ENCODE measurements around the gene NKAPL. TPM values are rescaled to one million over a fixed set of nuclear protein-coding genes. Genes with fewer than 3 reads are reported as not detected.

The NKAPL gene
- total and polyA plus RNA-seq, 2 donors (not counting 3 experiments of a cell fraction or from before 2014, with no cell fraction given), result 0.72 to 1.1 TPM

DNA sequence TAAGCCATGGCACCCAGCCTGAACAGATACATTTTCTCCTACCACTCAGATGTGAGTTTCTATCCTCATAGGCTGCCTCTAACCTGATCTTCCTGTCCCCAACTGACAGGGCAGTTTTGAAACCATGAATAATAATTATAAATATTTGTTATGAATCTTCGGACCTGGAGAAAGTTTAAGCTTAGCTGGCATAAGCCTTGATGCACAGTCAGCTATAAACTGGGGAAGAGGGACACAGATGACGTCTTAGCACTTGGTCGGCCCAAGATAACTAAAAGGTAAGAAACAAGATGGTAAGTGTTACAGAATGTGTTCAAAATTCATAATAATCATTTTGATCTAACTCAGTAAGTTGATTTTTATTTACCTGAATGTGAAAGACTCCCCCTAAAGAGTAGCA, 15.2 kb upstream of the NKAPL start:
- intact Hi-C loops (cut with micrococcal nuclease), result no loop called here
- DNase-seq (ENCODE audit: low read depth, low spot score), result no peak
- H3K27me3 ChIP-seq (ENCODE audit: control insufficient read depth in 2 of 2, insufficient read depth in 2 of 2, low read length in 2 of 2), result no peaks in the 10 kb centered on the region
- no peak for TF ChIP-seq POLR2AphosphoS5 (IDR thresholded peaks at IDR 0.05; ENCODE audit: insufficient read depth, low read depth, low read length)
- no peak for TF ChIP-seq MYC (IDR thresholded peaks at IDR 0.05; ENCODE audit: low read depth, low read length)
- POLR2A ChIA-PET, result no interaction called here
- H3K9ac ChIP-seq (replicated peaks; ENCODE audit: extremely low read depth, insufficient read depth, low read length), result no peak overlapping the region
- FAIRE-seq, result no peak
- no peaks in the 10 kb centered on the region for H3K9me3 ChIP-seq (replicated peaks; ENCODE audit: control insufficient read depth, insufficient read depth, low read length)
- BruUV-seq (replicated peaks), result no TSS peak
- dilution Hi-C loops (cut with MboI; ENCODE audit: extremely low pct_ligation_motif_present, low sequenced_read_pairs), result no loop called here
- CTCF ChIA-PET, result no interaction called here
- H2AFZ ChIP-seq (ENCODE audit: low read depth, low read length), result no peak overlapping the region
- no peaks in the 10 kb centered on the region for H3K9me1 ChIP-seq (replicated peaks; ENCODE audit: control insufficient read depth, extremely low read depth, insufficient read depth, low read length)
- H3K36me3 ChIP-seq (ENCODE audit: control insufficient read depth in 2 of 2, extremely low read depth in 1 of 2, insufficient read depth in 2 of 2, low read length in 2 of 2), result peaks cover 0 to 10% of the 10 kb centered on the region in 2 experiments
- no peaks in the 10 kb centered on the region for H3K4me1 ChIP-seq (ENCODE audit: control insufficient read depth, extremely low read depth, insufficient read depth, low read length)
- no peak overlapping the region for H3K4me3 ChIP-seq (replicated peaks in 1 of 3; ENCODE audit: insufficient read depth in 1 of 3, low read depth in 1 of 3, low read length in 3 of 3)
- no peak overlapping the region for H3K4me2 ChIP-seq (ENCODE audit: insufficient read depth, low read length)
- H3K27ac ChIP-seq (ENCODE audit: insufficient read depth, low read depth, low read length), result no peak overlapping the region
- no peaks in the 10 kb centered on the region for H4K20me1 ChIP-seq (replicated peaks; ENCODE audit: control insufficient read depth, extremely low read depth, insufficient read depth, low read length)
- H3K79me2 ChIP-seq (ENCODE audit: control insufficient read depth, insufficient read depth, low read length), result no peaks in the 10 kb centered on the region

DNA sequence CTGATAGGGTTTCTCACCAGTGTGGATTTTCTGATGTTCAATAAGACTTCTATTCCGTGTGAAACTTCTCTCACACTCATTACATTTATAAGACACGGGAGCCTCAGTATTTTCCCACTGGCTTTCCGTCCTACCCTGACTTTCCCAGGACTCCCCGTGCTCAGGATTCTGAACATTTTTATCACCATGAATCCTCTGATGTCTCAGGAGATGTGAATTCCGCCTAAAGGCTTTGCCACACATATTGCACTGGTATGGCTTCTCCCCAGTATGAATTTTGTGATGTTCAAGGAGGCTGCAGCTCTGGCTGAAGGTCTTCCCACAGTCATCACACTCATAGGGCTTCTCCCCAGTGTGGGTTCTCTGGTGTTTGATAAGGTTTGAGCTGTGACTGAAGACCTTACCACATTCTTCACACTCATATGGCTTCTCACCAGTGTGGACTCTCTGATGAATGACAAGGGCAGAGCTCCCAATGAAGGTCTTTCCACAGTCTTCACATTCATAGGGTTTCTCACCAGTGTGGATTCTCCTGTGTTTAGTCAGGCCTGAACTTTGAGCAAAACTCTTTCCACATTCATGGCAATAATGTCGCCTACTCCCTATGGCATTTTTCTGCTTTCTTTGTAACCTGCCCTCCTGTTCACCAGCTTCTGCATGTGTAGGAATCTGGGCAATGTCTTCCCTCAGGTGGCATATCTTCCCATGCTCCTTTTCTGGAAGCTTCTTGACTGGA, 13.7 kb upstream of the NKAPL start:
- Histone ChIP-seq H3K4me2 (ENCODE audit: insufficient read depth, low read length) (no peak overlapping the region), H3K36me3 (ENCODE audit: control insufficient read depth in 2 of 2, extremely low read depth in 1 of 2, insufficient read depth in 2 of 2, low read length in 2 of 2) (peaks cover 0 to 10% of the 10 kb centered on the region in 2 experiments), H3K4me1 (ENCODE audit: control insufficient read depth, extremely low read depth, insufficient read depth, low read length) (no peaks in the 10 kb centered on the region), H2AFZ (ENCODE audit: low read depth, low read length) (no peak overlapping the region), H3K27ac (ENCODE audit: insufficient read depth, low read depth, low read length) (no peak overlapping the region), H3K9me1 (replicated peaks; ENCODE audit: control insufficient read depth, extremely low read depth, insufficient read depth, low read length) (no peaks in the 10 kb centered on the region), H3K4me3 (replicated peaks in 1 of 3; ENCODE audit: insufficient read depth in 1 of 3, low read depth in 1 of 3, low read length in 3 of 3) (no peak overlapping the region), H3K79me2 (ENCODE audit: control insufficient read depth, insufficient read depth, low read length) (no peaks in the 10 kb centered on the region), H3K9me3 (replicated peaks; ENCODE audit: control insufficient read depth, insufficient read depth, low read length) (no peaks in the 10 kb centered on the region), H3K9ac (replicated peaks; ENCODE audit: extremely low read depth, insufficient read depth, low read length) (no peak overlapping the region), H3K27me3 (ENCODE audit: control insufficient read depth in 2 of 2, insufficient read depth in 2 of 2, low read length in 2 of 2) (no peaks in the 10 kb centered on the region), H4K20me1 (replicated peaks; ENCODE audit: control insufficient read depth, extremely low read depth, insufficient read depth, low read length) (no peaks in the 10 kb centered on the region)
- ChIA-PET CTCF (interaction anchor here (0.9 kb wide), 1 partner anchor 111 kb away, joined by 3 read pairs; no protein-coding TSS in a partner anchor), POLR2A (no interaction called here)
- TF ChIP-seq POLR2AphosphoS5 (IDR thresholded peaks at IDR 0.05; ENCODE audit: insufficient read depth, low read depth, low read length) (no peak), GATA2 (IDR thresholded peaks at IDR 0.05; ENCODE audit: insufficient read depth, insufficient read length, low read depth, low read length) (no peak), POLR2A (IDR thresholded peaks at IDR 0.05; ENCODE audit: low read depth, low read length) (no peak), EZH2 (IDR thresholded peaks at IDR 0.05; ENCODE audit: borderline replicate concordance, low read depth, low read length, severe bottlenecking) (no peak), JUN (IDR thresholded peaks at IDR 0.05; ENCODE audit: borderline replicate concordance, insufficient read depth, insufficient read length, low read depth) (no peak), FOS (IDR thresholded peaks at IDR 0.05; ENCODE audit: borderline replicate concordance, insufficient read depth, low read length) (no peak), MYC (IDR thresholded peaks at IDR 0.05; ENCODE audit: low read depth, low read length) (no peak)
- TF ChIP-seq, protein P1, sequence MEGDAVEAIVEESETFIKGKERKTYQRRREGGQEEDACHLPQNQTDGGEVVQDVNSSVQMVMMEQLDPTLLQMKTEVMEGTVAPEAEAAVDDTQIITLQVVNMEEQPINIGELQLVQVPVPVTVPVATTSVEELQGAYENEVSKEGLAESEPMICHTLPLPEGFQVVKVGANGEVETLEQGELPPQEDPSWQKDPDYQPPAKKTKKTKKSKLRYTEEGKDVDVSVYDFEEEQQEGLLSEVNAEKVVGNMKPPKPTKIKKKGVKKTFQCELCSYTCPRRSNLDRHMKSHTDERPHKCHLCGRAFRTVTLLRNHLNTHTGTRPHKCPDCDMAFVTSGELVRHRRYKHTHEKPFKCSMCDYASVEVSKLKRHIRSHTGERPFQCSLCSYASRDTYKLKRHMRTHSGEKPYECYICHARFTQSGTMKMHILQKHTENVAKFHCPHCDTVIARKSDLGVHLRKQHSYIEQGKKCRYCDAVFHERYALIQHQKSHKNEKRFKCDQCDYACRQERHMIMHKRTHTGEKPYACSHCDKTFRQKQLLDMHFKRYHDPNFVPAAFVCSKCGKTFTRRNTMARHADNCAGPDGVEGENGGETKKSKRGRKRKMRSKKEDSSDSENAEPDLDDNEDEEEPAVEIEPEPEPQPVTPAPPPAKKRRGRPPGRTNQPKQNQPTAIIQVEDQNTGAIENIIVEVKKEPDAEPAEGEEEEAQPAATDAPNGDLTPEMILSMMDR (IDR thresholded peaks at IDR 0.05; ENCODE audit: extremely low read depth in 1 of 2, insufficient read depth in 1 of 2, low read depth in 1 of 2, low read length in 2 of 2), result no peak
- TF ChIP-seq, protein P2, sequence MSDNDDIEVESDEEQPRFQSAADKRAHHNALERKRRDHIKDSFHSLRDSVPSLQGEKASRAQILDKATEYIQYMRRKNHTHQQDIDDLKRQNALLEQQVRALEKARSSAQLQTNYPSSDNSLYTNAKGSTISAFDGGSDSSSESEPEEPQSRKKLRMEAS (IDR thresholded peaks at IDR 0.05; ENCODE audit: insufficient read depth, insufficient read length), result no peak
- DNase-seq (ENCODE audit: low read depth, low spot score) (no peak), FAIRE-seq (no peak)
- no TSS peak for BruUV-seq (replicated peaks)
- dilution Hi-C loops (cut with MboI; ENCODE audit: extremely low pct_ligation_motif_present, low sequenced_read_pairs) (no loop called here), intact Hi-C loops (cut with micrococcal nuclease) (no loop called here)
